Uterus (tissue), 4 donors: ENCODE data around the gene ZSWIM6. TPM values are rescaled to one million over a fixed set of nuclear protein-coding genes. Genes with fewer than 3 reads are reported as not detected.

Experiments used
- DNase-seq, 2 donors: peaks; one replicate each; pipeline ENCODE4 v3.0.0-alpha.2; 2019 to 2020
- H3K27ac ChIP-seq, 2 donors: fragments of 200-600 bp; sonication (generic); 1 replicate in 1 of 2; 2 replicates in 1 of 2; pipeline ENCODE4 v1.5.1; 2016 to 2018
- H3K27me3 ChIP-seq, 2 donors: fragments of 200-600 bp; sonication (generic); one replicate each; pipeline ENCODE4 v1.5.1; 2018 to 2019; ENCODE audit warnings: control low read depth in 1 of 2
- H3K36me3 ChIP-seq, 2 donors: fragments of 200-600 bp; sonication (generic); one replicate each; pipeline ENCODE4 v1.5.1; 2019; ENCODE audit warnings: control low read depth in 1 of 2
- H3K4me1 ChIP-seq, 2 donors: fragments of 200-600 bp; sonication (generic); one replicate each; pipeline ENCODE4 v1.5.1; 2018 to 2019; ENCODE audit warnings: control low read depth in 1 of 2
- H3K4me3 ChIP-seq, 2 donors: fragments of 200-600 bp; sonication (generic); 1 replicate in 1 of 2; 2 replicates in 1 of 2; pipeline ENCODE4 v1.5.1; 2018 to 2019; ENCODE audit warnings: mild to moderate bottlenecking in 1 of 2
- H3K9me3 ChIP-seq, 2 donors: fragments of 200-600 bp; sonication (generic); one replicate each; pipeline ENCODE4 v1.5.1; 2019; ENCODE audit warnings: control low read depth in 1 of 2
- POLR2A ChIP-seq, 2 donors: fragments of 450-650 bp; IDR thresholded peaks; one replicate each; pipeline ENCODE4 v1.6.1; 2016; ENCODE audit warnings: antibody characterized with exemption in 2 of 2, mild to moderate bottlenecking in 1 of 2, moderate library complexity in 1 of 2
- intact Hi-C: fragments of 100-400 bp; cut with DNase I; formaldehyde crosslinking; loops from one replicate; pipeline ENCODE4 v1.15.1; 2023; ENCODE audit warnings: low total_unique reads
- total RNA-seq, 4 donors: library from RNA; depleted of rRNA in 3 of 4; stranded (reverse); fragments of >200 nt in 3 of 4; gene quantifications; one replicate each; pipeline versions ENCODE4 v1.1.0 to v1.2.4, GENCODE V29; 2014 to 2023
- TF ChIP-seq, protein P1 (sequence below), 4 experiments: fragments of 200-600 bp in 2 of 4; fragments of 450-650 bp in 2 of 4; sonication (generic) in 2 of 4; IDR thresholded peaks; one replicate each; pipeline ENCODE4 v1.5.1; 2016 to 2019; ENCODE audit warnings: antibody characterized with exemption in 4 of 4, mild to moderate bottlenecking in 2 of 4, moderate library complexity in 1 of 4
- donor health status: DM: yes; HTN: yes; CAD: no.

Gene ZSWIM6
- total RNA-seq, 4 donors from 2014 or later: 4.1 to 14.8 (median 11.1) TPM

DNA sequence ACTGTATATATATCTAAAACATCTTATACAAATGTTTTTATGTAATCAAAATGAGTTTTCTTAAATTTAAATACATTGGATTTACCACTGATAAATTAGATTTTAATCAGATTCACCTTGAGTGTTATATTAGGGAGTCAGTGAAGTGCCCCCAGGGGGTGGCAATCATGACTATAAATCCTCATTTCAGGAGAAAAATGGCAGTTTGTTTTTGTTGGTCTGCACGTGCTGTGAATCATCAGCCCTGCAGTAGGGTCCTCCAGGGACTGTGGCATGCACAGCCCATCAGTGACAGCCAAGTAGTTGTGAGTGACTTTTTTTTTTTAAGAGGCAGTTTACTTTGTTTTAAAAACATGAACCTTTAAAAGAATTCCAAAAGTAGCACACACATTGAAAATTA lies 65.2 kb downstream of the ZSWIM6 start:
- no peaks in the 10 kb centered on the region for H3K36me3 ChIP-seq
- TF ChIP-seq, protein P1, sequence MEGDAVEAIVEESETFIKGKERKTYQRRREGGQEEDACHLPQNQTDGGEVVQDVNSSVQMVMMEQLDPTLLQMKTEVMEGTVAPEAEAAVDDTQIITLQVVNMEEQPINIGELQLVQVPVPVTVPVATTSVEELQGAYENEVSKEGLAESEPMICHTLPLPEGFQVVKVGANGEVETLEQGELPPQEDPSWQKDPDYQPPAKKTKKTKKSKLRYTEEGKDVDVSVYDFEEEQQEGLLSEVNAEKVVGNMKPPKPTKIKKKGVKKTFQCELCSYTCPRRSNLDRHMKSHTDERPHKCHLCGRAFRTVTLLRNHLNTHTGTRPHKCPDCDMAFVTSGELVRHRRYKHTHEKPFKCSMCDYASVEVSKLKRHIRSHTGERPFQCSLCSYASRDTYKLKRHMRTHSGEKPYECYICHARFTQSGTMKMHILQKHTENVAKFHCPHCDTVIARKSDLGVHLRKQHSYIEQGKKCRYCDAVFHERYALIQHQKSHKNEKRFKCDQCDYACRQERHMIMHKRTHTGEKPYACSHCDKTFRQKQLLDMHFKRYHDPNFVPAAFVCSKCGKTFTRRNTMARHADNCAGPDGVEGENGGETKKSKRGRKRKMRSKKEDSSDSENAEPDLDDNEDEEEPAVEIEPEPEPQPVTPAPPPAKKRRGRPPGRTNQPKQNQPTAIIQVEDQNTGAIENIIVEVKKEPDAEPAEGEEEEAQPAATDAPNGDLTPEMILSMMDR (IDR thresholded peaks at IDR 0.05): no peak
- TF ChIP-seq POLR2A (IDR thresholded peaks at IDR 0.05): no peak
- H3K4me3 ChIP-seq: no peak overlapping the region
- H3K27ac ChIP-seq: no peak overlapping the region
- H3K4me1 ChIP-seq: no peaks in the 10 kb centered on the region
- H3K9me3 ChIP-seq: no peaks in the 10 kb centered on the region
- H3K27me3 ChIP-seq: no peaks in the 10 kb centered on the region
- DNase-seq: no peak
- intact Hi-C loops: no loop called here

DNA sequence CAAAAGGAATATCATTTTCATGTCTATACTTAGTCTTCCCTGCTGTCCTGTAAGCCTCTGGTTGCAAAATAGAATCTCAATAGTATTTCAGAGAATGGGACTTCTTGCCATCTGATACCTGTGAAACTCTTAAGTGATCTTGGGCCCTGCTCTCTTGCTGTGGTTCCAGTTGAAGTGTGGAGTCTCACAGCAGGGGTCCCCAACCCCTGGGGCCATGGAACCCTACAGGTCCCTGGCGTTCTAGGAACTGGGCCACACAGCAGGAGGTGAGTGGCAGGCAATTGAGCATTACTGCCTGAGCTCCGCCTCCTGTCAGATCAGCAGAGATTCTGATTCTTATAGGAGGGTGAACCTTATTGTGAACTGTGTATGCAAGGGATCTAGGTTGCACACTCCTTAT lies 65.9 kb downstream of the ZSWIM6 start:
- no peak overlapping the region for H3K27ac ChIP-seq
- intact Hi-C loops: no loop called here
- TF ChIP-seq, protein P1 (IDR thresholded peaks at IDR 0.05): no peak
- no peak for TF ChIP-seq POLR2A (IDR thresholded peaks at IDR 0.05)

GRCh38 chr5:61398440-61398839 lies 66.4 kb downstream of the ZSWIM6 start:
- TF ChIP-seq, protein P1 (IDR thresholded peaks at IDR 0.05): no peak
- TF ChIP-seq POLR2A (IDR thresholded peaks at IDR 0.05): no peak
- no peak for DNase-seq
- no peaks in the 10 kb centered on the region for H3K9me3 ChIP-seq
- intact Hi-C loops: no loop called here
- H3K36me3 ChIP-seq: no peaks in the 10 kb centered on the region
- no peaks in the 10 kb centered on the region for H3K4me1 ChIP-seq
- no peak overlapping the region for H3K27ac ChIP-seq
- no peak overlapping the region for H3K4me3 ChIP-seq
- H3K27me3 ChIP-seq: no peaks in the 10 kb centered on the region

More for the DNA sequence above, 65.9 kb downstream of the ZSWIM6 start:
- Histone ChIP-seq H3K27me3 (no peaks in the 10 kb centered on the region), H3K36me3 (no peaks in the 10 kb centered on the region), H3K9me3 (no peaks in the 10 kb centered on the region), H3K4me1 (no peaks in the 10 kb centered on the region), H3K4me3 (no peak overlapping the region)
- DNase-seq: no peak

DNA sequence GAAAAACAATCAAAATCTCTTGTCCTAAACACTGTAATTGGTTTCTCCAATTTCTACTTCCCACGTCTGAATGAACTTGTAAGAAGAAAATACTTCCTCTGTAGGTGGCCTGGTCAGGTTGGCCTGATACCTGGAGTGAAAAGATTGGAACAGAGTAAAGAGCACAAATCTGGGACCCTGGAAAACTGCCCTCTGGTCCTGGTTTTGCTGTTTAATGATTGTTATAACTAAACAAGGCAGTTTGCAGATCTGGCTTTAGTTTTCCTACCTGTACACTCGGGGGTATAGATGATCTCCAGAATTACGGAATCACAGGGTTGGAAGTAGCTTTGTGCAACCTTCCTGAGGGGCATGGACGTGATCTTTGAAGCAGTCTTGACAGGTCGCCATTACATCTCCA lies 67.6 kb downstream of the ZSWIM6 start:
- no peaks in the 10 kb centered on the region for H3K27me3 ChIP-seq
- no peaks in the 10 kb centered on the region for H3K9me3 ChIP-seq
- intact Hi-C loops: no loop called here
- no peaks in the 10 kb centered on the region for H3K36me3 ChIP-seq
- H3K27ac ChIP-seq: no peak overlapping the region
- TF ChIP-seq POLR2A (IDR thresholded peaks at IDR 0.05): no peak
- TF ChIP-seq, protein P1 (IDR thresholded peaks at IDR 0.05): no peak
- no peaks in the 10 kb centered on the region for H3K4me1 ChIP-seq
- H3K4me3 ChIP-seq: no peak overlapping the region
- DNase-seq: no peak

GRCh38 chr5:61401726-61402125 lies 69.7 kb downstream of the ZSWIM6 start:
- H3K36me3 ChIP-seq: no peaks in the 10 kb centered on the region
- TF ChIP-seq, protein P1 (IDR thresholded peaks at IDR 0.05): no peak
- no peak for TF ChIP-seq POLR2A (IDR thresholded peaks at IDR 0.05)
- intact Hi-C loops: no loop called here
- H3K27ac ChIP-seq: no peak overlapping the region
- no peaks in the 10 kb centered on the region for H3K9me3 ChIP-seq
- DNase-seq: no peak
- no peak overlapping the region for H3K4me3 ChIP-seq
- no peaks in the 10 kb centered on the region for H3K4me1 ChIP-seq
- H3K27me3 ChIP-seq: no peaks in the 10 kb centered on the region
